Measurements from ENCODE around the gene NEMP1. TPM values are rescaled to one million over a fixed set of nuclear protein-coding genes. Genes with fewer than 3 reads are reported as not detected.

Gene NEMP1
- polyA plus RNA-seq, 1 donor (not counting 4 experiments of a cell fraction or from before 2014, with no cell fraction given): 18.6 TPM

- Histone ChIP-seq H3K9me1 (ENCODE audit: control insufficient read depth, extremely low read depth, insufficient read depth, low read length) (no peaks in the 10 kb centered on the region), H3K36me3 (ENCODE audit: control insufficient read depth in 2 of 2, extremely low read depth in 1 of 2, insufficient read depth in 2 of 2, low read length in 2 of 2) (no peaks in the 10 kb centered on the region), H4K20me1 (ENCODE audit: control insufficient read depth, extremely low read depth, insufficient read depth, low read length) (no peaks in the 10 kb centered on the region), H3K27me3 (ENCODE audit: control insufficient read depth, extremely low read depth, insufficient read depth, low read length) (peaks cover 24% of the 10 kb centered on the region), H3K4me3 (ENCODE audit: control insufficient read depth in 2 of 3, extremely low read depth in 1 of 3, insufficient read depth in 2 of 3, low read depth in 1 of 3, low read length in 3 of 3) (no peak overlapping the region), H3K4me2 (ENCODE audit: control insufficient read depth, extremely low read depth, insufficient read depth, low read depth, low read length) (no peak overlapping the region), H3K79me2 (ENCODE audit: control insufficient read depth, insufficient read depth, low read length) (no peaks in the 10 kb centered on the region), H3K9ac (ENCODE audit: control insufficient read depth, extremely low read depth, insufficient read depth, low read length) (no peak overlapping the region), H3K27ac (ENCODE audit: control insufficient read depth, insufficient read depth, low read length) (no peak overlapping the region), H3K9me3 (ENCODE audit: control insufficient read depth, low read depth, low read length) (no peaks in the 10 kb centered on the region), H3K4me1 (ENCODE audit: control insufficient read depth, extremely low read depth, insufficient read depth, low read length) (peaks cover 29% of the 10 kb centered on the region), H2AFZ (ENCODE audit: control insufficient read depth, low read length) (no peak overlapping the region)
- FAIRE-seq (no peak), DNase-seq (ENCODE audit: low read depth, low spot score) (no peak)
- TF ChIP-seq EZH2 (IDR thresholded peaks at IDR 0.05; ENCODE audit: low read length): no peak
- TF ChIP-seq CTCF (optimal IDR thresholded peaks at IDR 0.05 in 1 of 3, IDR thresholded peaks at IDR 0.05 in 1 of 3, conservative IDR thresholded peaks at IDR 0.05 in 1 of 3; ENCODE audit: extremely low read depth in 1 of 3, insufficient read depth in 2 of 3, low read length in 3 of 3): no peak
- dilution Hi-C loops (cut with MboI; ENCODE audit: extremely low pct_ligation_motif_present, low sequenced_read_pairs): no loop called here
Measured at GRCh38 chr12:57029457-57029856, 49.1 kb downstream of the NEMP1 start.

DNA sequence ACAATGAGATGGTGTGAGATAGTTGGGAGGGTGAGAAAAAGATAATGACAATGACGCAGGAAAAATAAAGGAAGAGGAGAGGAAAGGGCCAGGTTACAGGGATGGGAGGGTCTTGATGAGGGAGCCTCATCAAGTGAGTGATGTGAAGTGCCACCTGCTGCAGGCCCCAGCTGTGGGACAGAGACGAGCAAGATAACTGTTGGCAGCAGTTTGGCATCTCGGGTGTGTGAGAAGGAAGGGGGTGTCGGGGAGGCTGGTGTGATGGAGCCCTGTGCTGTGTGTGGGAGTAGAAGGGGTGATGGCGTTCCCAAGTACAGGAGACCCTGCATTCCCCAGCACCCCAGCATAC lies 50.8 kb downstream of the NEMP1 start:
- dilution Hi-C loops (cut with MboI; ENCODE audit: extremely low pct_ligation_motif_present, low sequenced_read_pairs): no loop called here
- Histone ChIP-seq H3K9me1 (ENCODE audit: control insufficient read depth, extremely low read depth, insufficient read depth, low read length) (no peaks in the 10 kb centered on the region), H3K27me3 (ENCODE audit: control insufficient read depth, extremely low read depth, insufficient read depth, low read length) (peaks cover 24% of the 10 kb centered on the region), H3K4me3 (ENCODE audit: control insufficient read depth in 2 of 3, extremely low read depth in 1 of 3, insufficient read depth in 2 of 3, low read depth in 1 of 3, low read length in 3 of 3) (no peak overlapping the region), H3K4me1 (ENCODE audit: control insufficient read depth, extremely low read depth, insufficient read depth, low read length) (peaks cover 21% of the 10 kb centered on the region), H3K9me3 (ENCODE audit: control insufficient read depth, low read depth, low read length) (no peaks in the 10 kb centered on the region), H3K79me2 (ENCODE audit: control insufficient read depth, insufficient read depth, low read length) (no peaks in the 10 kb centered on the region), H3K36me3 (ENCODE audit: control insufficient read depth in 2 of 2, extremely low read depth in 1 of 2, insufficient read depth in 2 of 2, low read length in 2 of 2) (no peaks in the 10 kb centered on the region), H2AFZ (ENCODE audit: control insufficient read depth, low read length) (no peak overlapping the region), H3K9ac (ENCODE audit: control insufficient read depth, extremely low read depth, insufficient read depth, low read length) (no peak overlapping the region), H4K20me1 (ENCODE audit: control insufficient read depth, extremely low read depth, insufficient read depth, low read length) (no peaks in the 10 kb centered on the region), H3K4me2 (ENCODE audit: control insufficient read depth, extremely low read depth, insufficient read depth, low read depth, low read length) (no peak overlapping the region), H3K27ac (ENCODE audit: control insufficient read depth, insufficient read depth, low read length) (no peak overlapping the region)
- no peak for TF ChIP-seq EZH2 (IDR thresholded peaks at IDR 0.05; ENCODE audit: low read length)
- DNase-seq (ENCODE audit: low read depth, low spot score) (no peak), FAIRE-seq (no peak)
